ENCODE results near the gene WWC2. TPM values are rescaled to one million over a fixed set of nuclear protein-coding genes. Genes with fewer than 3 reads are reported as not detected.
"Not testable (repeated sequence)": the region's sequence is repeated elsewhere in the genome, so short reads cannot be mapped to it uniquely, and the experiment has no call there.

WWC2 gene
- total and polyA plus RNA-seq, 4 donors = 7.1 to 50.3 (median 24.9) TPM

- WGBS, 2 donors = 94 to 96% methylated on average over 5 of the region's 5 CpGs
- not testable (repeated sequence) for H3K36me3 ChIP-seq (ENCODE audit: control insufficient read depth in 1 of 2, insufficient read depth in 2 of 2, low read length in 1 of 2); H3K4me1 ChIP-seq (ENCODE audit: control insufficient read depth in 1 of 2, insufficient read depth in 2 of 2, low read length in 2 of 2)
These were observed 51.6 kb downstream of the WWC2 start for GRCh38 chr4:183150664-183151063.

GRCh38 chr4:183152232-183152631, 53.2 kb downstream of the WWC2 start:
- intact Hi-C loops (cut with DNase I); H3K27ac ChIP-seq (ENCODE audit: low read depth in 1 of 2, low read length in 2 of 2); H3K27me3 ChIP-seq (ENCODE audit: control insufficient read depth in 1 of 2, insufficient read depth in 2 of 2, low read length in 1 of 2); H3K9me3 ChIP-seq (ENCODE audit: control insufficient read depth, low read length); H3K36me3 ChIP-seq (ENCODE audit: control insufficient read depth in 1 of 2, insufficient read depth in 2 of 2, low read length in 1 of 2); ATAC-seq (ENCODE audit: low FRiP score); H3K4me1 ChIP-seq (ENCODE audit: control insufficient read depth in 1 of 2, insufficient read depth in 2 of 2, low read length in 2 of 2); H3K4me3 ChIP-seq (ENCODE audit: low read length in 2 of 2); DNase-seq: not testable (repeated sequence)
- WGBS, 2 donors = 95 to 97% methylated on average over 4 of the region's 4 CpGs

More at GRCh38 chr4:183150664-183151063, 51.6 kb downstream of the WWC2 start:
- H3K9me3 ChIP-seq (ENCODE audit: control insufficient read depth, low read length); intact Hi-C loops (cut with DNase I); H3K27me3 ChIP-seq (ENCODE audit: control insufficient read depth in 1 of 2, insufficient read depth in 2 of 2, low read length in 1 of 2); ATAC-seq (ENCODE audit: low FRiP score); H3K4me3 ChIP-seq (ENCODE audit: low read length in 2 of 2); DNase-seq; H3K27ac ChIP-seq (ENCODE audit: low read depth in 1 of 2, low read length in 2 of 2): not testable (repeated sequence)

GRCh38 chr4:183153190-183153916, 54.3 kb downstream of the WWC2 start:
- intact Hi-C loops (cut with DNase I) = no loop called here
- H3K4me3 ChIP-seq (ENCODE audit: low read length in 2 of 2) = no peak overlapping the region
- H3K36me3 ChIP-seq (ENCODE audit: control insufficient read depth in 1 of 2, insufficient read depth in 2 of 2, low read length in 1 of 2) = no peaks in the 10 kb centered on the region
- ATAC-seq (ENCODE audit: low FRiP score) (no peak), DNase-seq (no peak)
- WGBS, 2 donors = 91 to 93% methylated on average over 6 of the region's 6 CpGs
- H3K9me3 ChIP-seq (ENCODE audit: control insufficient read depth, low read length) = no peaks in the 10 kb centered on the region
- no peaks in the 10 kb centered on the region for H3K4me1 ChIP-seq (ENCODE audit: control insufficient read depth in 1 of 2, insufficient read depth in 2 of 2, low read length in 2 of 2)
- H3K27ac ChIP-seq (ENCODE audit: low read depth in 1 of 2, low read length in 2 of 2) = no peak overlapping the region
- no peaks in the 10 kb centered on the region for H3K27me3 ChIP-seq (ENCODE audit: control insufficient read depth in 1 of 2, insufficient read depth in 2 of 2, low read length in 1 of 2)

- ATAC-seq (ENCODE audit: low FRiP score) (no peak), DNase-seq (no peak)
- Histone ChIP-seq H3K9me3 (ENCODE audit: control insufficient read depth, low read length) (no peaks in the 10 kb centered on the region), H3K4me1 (ENCODE audit: control insufficient read depth in 1 of 2, insufficient read depth in 2 of 2, low read length in 2 of 2) (no peaks in the 10 kb centered on the region), H3K36me3 (ENCODE audit: control insufficient read depth in 1 of 2, insufficient read depth in 2 of 2, low read length in 1 of 2) (no peaks in the 10 kb centered on the region), H3K27me3 (ENCODE audit: control insufficient read depth in 1 of 2, insufficient read depth in 2 of 2, low read length in 1 of 2) (no peaks in the 10 kb centered on the region), H3K27ac (ENCODE audit: low read depth in 1 of 2, low read length in 2 of 2) (no peak overlapping the region), H3K4me3 (ENCODE audit: low read length in 2 of 2) (no peak overlapping the region)
- intact Hi-C loops (cut with DNase I) = no loop called here
- 66 to 68% methylated on average over 10 of the region's 10 CpGs for WGBS, 2 donors
These were observed 55.8 kb downstream of the WWC2 start for GRCh38 chr4:183154701-183155391.

GRCh38 chr4:183155450-183156184, 56.6 kb downstream of the WWC2 start:
- Histone ChIP-seq H3K27me3 (ENCODE audit: control insufficient read depth in 1 of 2, insufficient read depth in 2 of 2, low read length in 1 of 2) (no peaks in the 10 kb centered on the region), H3K27ac (ENCODE audit: low read depth in 1 of 2, low read length in 2 of 2) (no peak overlapping the region), H3K36me3 (ENCODE audit: control insufficient read depth in 1 of 2, insufficient read depth in 2 of 2, low read length in 1 of 2) (no peaks in the 10 kb centered on the region), H3K4me3 (ENCODE audit: low read length in 2 of 2) (no peak overlapping the region), H3K9me3 (ENCODE audit: control insufficient read depth, low read length) (no peaks in the 10 kb centered on the region), H3K4me1 (ENCODE audit: control insufficient read depth in 1 of 2, insufficient read depth in 2 of 2, low read length in 2 of 2) (no peaks in the 10 kb centered on the region)
- WGBS, 2 donors = 87 to 88% methylated on average over 11 of the region's 11 CpGs
- ATAC-seq (ENCODE audit: low FRiP score) (no peak), DNase-seq (no peak)
- intact Hi-C loops (cut with DNase I) = no loop called here

- ATAC-seq (ENCODE audit: low FRiP score) (no peak), DNase-seq (no peak)
- intact Hi-C loops (cut with DNase I) = no loop called here
- Histone ChIP-seq H3K27me3 (ENCODE audit: control insufficient read depth in 1 of 2, insufficient read depth in 2 of 2, low read length in 1 of 2) (no peaks in the 10 kb centered on the region), H3K4me1 (ENCODE audit: control insufficient read depth in 1 of 2, insufficient read depth in 2 of 2, low read length in 2 of 2) (no peaks in the 10 kb centered on the region), H3K4me3 (ENCODE audit: low read length in 2 of 2) (no peak overlapping the region), H3K27ac (ENCODE audit: low read depth in 1 of 2, low read length in 2 of 2) (no peak overlapping the region), H3K9me3 (ENCODE audit: control insufficient read depth, low read length) (no peaks in the 10 kb centered on the region), H3K36me3 (ENCODE audit: control insufficient read depth in 1 of 2, insufficient read depth in 2 of 2, low read length in 1 of 2) (no peaks in the 10 kb centered on the region)
- WGBS, 2 donors = 93% methylated on average over 7 of the region's 7 CpGs
These were observed 58.2 kb downstream of the WWC2 start for GRCh38 chr4:183157215-183157614.

GRCh38 chr4:183158062-183158461, 59.0 kb downstream of the WWC2 start:
- 71 to 73% methylated on average over 4 of the region's 4 CpGs for WGBS, 2 donors
- intact Hi-C loops (cut with DNase I) = no loop called here

GRCh38 chr4:183161630-183162029, 62.6 kb downstream of the WWC2 start:
- DNase-seq (no peak), ATAC-seq (ENCODE audit: low FRiP score) (no peak)
- Histone ChIP-seq H3K4me1 (ENCODE audit: control insufficient read depth in 1 of 2, insufficient read depth in 2 of 2, low read length in 2 of 2) (peaks cover 4 to 6% of the 10 kb centered on the region in 2 donors), H3K9me3 (ENCODE audit: control insufficient read depth, low read length) (no peaks in the 10 kb centered on the region), H3K36me3 (ENCODE audit: control insufficient read depth in 1 of 2, insufficient read depth in 2 of 2, low read length in 1 of 2) (no peaks in the 10 kb centered on the region), H3K27ac (ENCODE audit: low read depth in 1 of 2, low read length in 2 of 2) (no peak overlapping the region), H3K4me3 (ENCODE audit: low read length in 2 of 2) (no peak overlapping the region), H3K27me3 (ENCODE audit: control insufficient read depth in 1 of 2, insufficient read depth in 2 of 2, low read length in 1 of 2) (no peaks in the 10 kb centered on the region)
- WGBS, 2 donors = 92 to 94% methylated on average over 5 of the region's 5 CpGs
- intact Hi-C loops (cut with DNase I) = no loop called here

More at GRCh38 chr4:183158062-183158461, 59.0 kb downstream of the WWC2 start:
- DNase-seq (no peak), ATAC-seq (ENCODE audit: low FRiP score) (no peak)
- H3K4me3 ChIP-seq (ENCODE audit: low read length in 2 of 2) = no peak overlapping the region
- no peaks in the 10 kb centered on the region for H3K4me1 ChIP-seq (ENCODE audit: control insufficient read depth in 1 of 2, insufficient read depth in 2 of 2, low read length in 2 of 2)
- H3K9me3 ChIP-seq (ENCODE audit: control insufficient read depth, low read length) = no peaks in the 10 kb centered on the region
- no peak overlapping the region for H3K27ac ChIP-seq (ENCODE audit: low read depth in 1 of 2, low read length in 2 of 2)
- no peaks in the 10 kb centered on the region for H3K36me3 ChIP-seq (ENCODE audit: control insufficient read depth in 1 of 2, insufficient read depth in 2 of 2, low read length in 1 of 2)
- H3K27me3 ChIP-seq (ENCODE audit: control insufficient read depth in 1 of 2, insufficient read depth in 2 of 2, low read length in 1 of 2) = no peaks in the 10 kb centered on the region
